ENCODE data around the gene CRTC1. TPM values are rescaled to one million over a fixed set of nuclear protein-coding genes. Genes with fewer than 3 reads are reported as not detected.
A peak's percentile ranks its signal among the peaks of the same experiment; 100 is the strongest.

CRTC1 gene
- total and polyA plus RNA-seq, 2 of the 13 experiments (the other 11 are each of a cell fraction or from before 2014, with no cell fraction given): 2.0 to 2.7 TPM

GRCh38 chr19:18804139-18804601 lies 120.7 kb downstream of the CRTC1 start (continued):
- TF ChIP-seq ZNF646 (CRISPR knock-in tag; IDR thresholded peaks at IDR 0.05) (0 out of 2 replicates have a peak, but pooled peaks have one; percentile 20), AGO1 (IDR thresholded peaks at IDR 0.05; ENCODE audit: low read depth, low read length, poor library complexity, severe bottlenecking) (no peak)

- peak overlapping the region in 1 of 3 experiments; percentile 39; a peak in 1 of 6 replicates for H3K4me3 ChIP-seq (replicated peaks in 1 of 3; ENCODE audit: insufficient read depth in 1 of 3, low read depth in 2 of 3, low read length in 3 of 3)
- FAIRE-seq: no peak
- BruUV-seq (replicated peaks): no TSS peak
- no peak overlapping the region; the same call in 1 of the 2 replicates for H3K9ac ChIP-seq (ENCODE audit: insufficient read depth, low read depth, low read length)
- in situ Hi-C loops (cut with HindIII; ENCODE audit: extremely low pct_ligation_motif_present, low pct_unique_long_range_greater_than_20kb): no loop called here
- 13% methylated on average over 7 of the region's 8 CpGs for WGBS (ENCODE audit: low lambda C conversion rate)
- no peak overlapping the region for H3K27ac ChIP-seq (ENCODE audit: extremely low read length, insufficient read depth, low read length)
- CTCF ChIA-PET (ENCODE audit: low intra/inter-chr PET ratio, low total read pairs): no interaction called here
- intact Hi-C loops (cut with micrococcal nuclease; ENCODE audit: unreplicated experiment): no loop called here
- no peaks in the 10 kb centered on the region for H3K79me2 ChIP-seq (ENCODE audit: insufficient read depth, low read length)
- no peak overlapping the region for H2AFZ ChIP-seq (ENCODE audit: low read length)
- H3K4me2 ChIP-seq (ENCODE audit: low read depth, low read length): peak overlapping the region; percentile 61
- no peaks in the 10 kb centered on the region for H3K9me3 ChIP-seq (ENCODE audit: low read length)
- H3K27me3 ChIP-seq (ENCODE audit: control insufficient read depth in 1 of 2, insufficient read depth in 2 of 2, low read length in 2 of 2): peaks cover 2 to 21% of the 10 kb centered on the region in 2 experiments; a peak in 3 of 5 replicates
- peaks cover 57% of the 10 kb centered on the region for H3K4me1 ChIP-seq (ENCODE audit: insufficient read depth, low read length)
- no peak for DNase-seq (ENCODE audit: low spot score)
- POLR2A ChIA-PET: no interaction called here
- ATAC-seq: peak; percentile 7
- no peaks in the 10 kb centered on the region for H3K36me3 ChIP-seq (replicated peaks in 1 of 2; ENCODE audit: control insufficient read depth in 1 of 2, insufficient read depth in 2 of 2, low read length in 2 of 2)
- no peaks in the 10 kb centered on the region for H4K20me1 ChIP-seq (ENCODE audit: insufficient read depth, low read length)
- TF ChIP-seq ATAD3A (CRISPR knock-in tag; IDR thresholded peaks at IDR 0.05) (no peak), ZNF441 (CRISPR knock-in tag; IDR thresholded peaks at IDR 0.05; ENCODE audit: borderline replicate concordance) (no peak), ZNF589 (CRISPR knock-in tag; conservative IDR thresholded peaks at IDR 0.05) (no peak), RARA (CRISPR knock-in tag; IDR thresholded peaks at IDR 0.05) (peak; percentile 66), ZNF619 (CRISPR knock-in tag; IDR thresholded peaks at IDR 0.05) (no peak), MAZ (IDR thresholded peaks at IDR 0.05; ENCODE audit: borderline replicate concordance, low read depth, low read length) (no peak), MAZ (CRISPR knock-in tag; IDR thresholded peaks at IDR 0.05; ENCODE audit: low read depth) (no peak), HDAC2 (CRISPR knock-in tag; IDR thresholded peaks at IDR 0.05) (0 out of 2 replicates have a peak, but pooled peaks have one; percentile 7), NKX3-1 (CRISPR knock-in tag; IDR thresholded peaks at IDR 0.05) (no peak), PHF8 (CRISPR knock-in tag; IDR thresholded peaks at IDR 0.05) (peak; percentile 8; the same call in 1 of the 2 replicates), ZFYVE20 (CRISPR knock-in tag; IDR thresholded peaks at IDR 0.05; ENCODE audit: borderline replicate concordance, low read depth) (no peak), NONO (IDR thresholded peaks at IDR 0.05) (no peak), NONO (CRISPR knock-in tag; conservative IDR thresholded peaks at IDR 0.05) (no peak), ZNF430 (CRISPR knock-in tag; IDR thresholded peaks at IDR 0.05) (0 out of 2 replicates have a peak, but pooled peaks have one; percentile 28), CBX2 (IDR thresholded peaks at IDR 0.05; ENCODE audit: low read depth, low read length) (no peak), CBX2 (CRISPR knock-in tag; IDR thresholded peaks at IDR 0.05; ENCODE audit: low read depth) (no peak), GABPB1 (CRISPR knock-in tag; IDR thresholded peaks at IDR 0.05) (no peak; the same call in 1 of the 2 replicates), GFI1 (CRISPR knock-in tag; IDR thresholded peaks at IDR 0.05; ENCODE audit: borderline replicate concordance) (no peak)
These were observed 121.2 kb downstream of the CRTC1 start for GRCh38 chr19:18804643-18805042.

Data from HepG2 (cell line).